Ramos (cell line): ENCODE results near the gene MYO1E.

ENCODE experiments used
- in situ Hi-C: fragments of 300-500 bp; cut with MboI; formaldehyde crosslinking; loops from one replicate; pipeline ENCODE4 v1.14.3; 2022; ENCODE audit warnings: low sequenced_read_pairs; ENCODE audit not compliant: unreplicated experiment

MYO1E gene

DNA sequence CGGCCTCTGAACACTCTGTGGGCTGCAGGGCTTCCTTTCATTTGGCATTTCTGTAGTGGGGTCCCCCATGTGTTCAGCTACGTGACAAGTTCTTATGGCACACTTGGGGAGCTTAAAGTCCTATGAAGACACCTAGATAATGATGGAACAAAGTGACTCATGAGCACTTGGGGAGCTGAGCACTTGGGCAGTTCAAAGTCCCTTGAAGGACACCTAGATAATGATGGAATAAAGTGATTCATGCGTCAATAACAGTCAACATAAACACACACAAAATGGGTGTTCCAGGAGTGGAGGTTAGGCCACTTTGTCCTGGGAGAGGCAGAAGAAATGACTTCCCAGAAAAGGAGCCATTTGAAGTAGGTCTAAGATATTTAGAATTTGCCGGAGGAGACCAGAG is 99.4 kb downstream of the MYO1E start:
- in situ Hi-C loops = no loop called here

DNA sequence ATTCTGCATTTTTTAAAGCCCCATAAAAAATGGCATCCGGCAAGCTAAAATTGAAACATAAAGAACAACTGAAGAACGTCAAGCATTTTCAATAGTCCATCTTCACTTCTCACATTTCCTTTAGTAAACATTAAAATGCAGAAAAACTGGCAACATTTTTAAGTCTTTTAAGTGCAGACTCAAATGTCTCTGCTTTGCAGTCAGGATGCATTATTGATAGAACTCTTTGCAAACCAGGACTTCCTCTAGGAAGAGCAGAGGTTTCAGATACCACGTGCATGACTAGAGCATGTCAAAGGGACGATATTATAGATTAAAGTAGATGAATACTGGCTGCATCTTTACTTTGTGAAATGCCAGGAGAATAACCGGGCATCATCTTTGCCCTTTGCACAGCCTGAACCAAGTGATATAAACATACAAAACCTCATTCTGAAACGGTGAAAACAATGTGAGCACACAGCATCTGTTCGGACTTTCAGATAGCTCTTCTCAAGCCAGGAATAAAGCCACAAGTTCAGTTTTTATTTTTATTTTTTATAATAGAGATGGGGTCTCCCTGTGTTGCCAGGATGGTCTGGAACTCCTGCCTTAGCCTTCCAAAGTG is 101.0 kb downstream of the MYO1E start:
- in situ Hi-C loops = no loop called here

DNA sequence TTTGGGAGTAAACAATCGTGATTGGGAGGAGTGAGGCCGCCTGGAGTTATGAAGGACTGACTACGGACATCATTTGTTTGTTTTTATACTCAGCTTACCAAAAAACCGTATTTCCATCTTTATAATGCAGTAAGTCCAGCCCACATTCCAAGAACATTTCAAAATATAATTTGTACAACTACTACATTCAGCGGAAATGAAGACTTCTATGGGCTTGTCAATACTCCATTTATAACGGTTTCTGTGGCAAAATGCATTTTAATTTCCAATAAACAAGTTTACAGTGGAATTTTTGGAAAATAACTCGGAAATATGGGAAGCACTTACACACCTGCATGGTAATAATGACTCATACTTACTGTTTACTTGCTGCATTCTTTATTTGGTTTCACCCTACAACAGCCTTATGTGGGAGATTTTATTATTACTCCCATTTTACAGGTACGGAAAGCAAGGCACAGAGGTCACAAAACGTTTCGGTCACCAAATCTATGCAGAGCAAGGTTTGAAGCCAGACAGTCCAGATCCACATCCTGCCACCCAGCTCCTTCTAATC is 103.7 kb downstream of the MYO1E start:
- in situ Hi-C loops = no loop called here

DNA sequence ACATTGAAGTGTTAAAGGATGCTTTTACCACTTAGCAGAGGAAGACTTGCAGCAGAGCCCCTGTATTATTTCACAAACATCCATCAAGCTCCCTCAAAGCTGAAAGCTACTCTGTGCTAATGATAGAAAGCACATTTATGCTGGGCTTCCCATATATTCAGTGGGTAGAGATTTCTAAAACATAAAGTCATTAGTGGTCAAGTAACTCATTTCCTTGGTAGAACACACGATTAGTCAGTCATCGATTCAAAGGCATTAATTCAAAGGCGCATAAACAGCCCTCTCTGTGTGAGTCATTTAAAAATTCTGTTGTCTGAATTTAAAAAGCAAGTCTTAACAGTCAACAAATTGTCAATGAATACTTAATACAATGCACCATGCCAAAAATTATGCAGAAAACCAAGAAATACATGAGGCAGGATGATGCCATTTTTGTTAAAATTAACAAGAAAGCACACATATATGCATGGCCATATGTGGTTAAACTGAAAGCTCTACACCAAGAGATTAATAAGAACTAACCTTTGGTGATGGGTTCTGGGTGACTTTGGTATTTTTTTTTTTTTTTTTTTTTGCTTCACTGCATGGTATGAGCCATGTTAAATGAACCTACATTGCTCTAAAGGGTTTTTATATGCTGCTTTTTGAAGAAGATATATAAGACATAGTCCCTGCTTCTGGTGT is 104.4 kb downstream of the MYO1E start:
- in situ Hi-C loops = no loop called here

DNA sequence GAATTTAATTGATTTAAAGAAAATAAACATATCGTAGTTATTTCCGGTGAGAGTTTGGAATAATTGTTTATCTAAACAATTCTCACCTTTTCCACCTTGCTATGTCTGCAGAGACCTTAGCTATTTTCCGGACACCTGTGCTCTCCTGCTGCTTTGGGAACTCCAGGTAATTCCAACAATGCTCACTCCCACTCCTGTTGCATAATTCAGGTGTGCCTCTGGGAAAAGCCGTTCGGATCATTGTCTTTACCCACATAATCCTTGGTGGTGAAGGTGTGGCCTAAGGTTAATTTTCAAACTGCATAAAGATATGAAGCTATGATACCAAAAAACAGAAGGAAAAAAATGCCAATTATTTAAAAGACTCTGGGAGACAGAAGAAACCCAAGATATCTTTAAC is 106.6 kb downstream of the MYO1E start:
- in situ Hi-C loops = no loop called here

DNA sequence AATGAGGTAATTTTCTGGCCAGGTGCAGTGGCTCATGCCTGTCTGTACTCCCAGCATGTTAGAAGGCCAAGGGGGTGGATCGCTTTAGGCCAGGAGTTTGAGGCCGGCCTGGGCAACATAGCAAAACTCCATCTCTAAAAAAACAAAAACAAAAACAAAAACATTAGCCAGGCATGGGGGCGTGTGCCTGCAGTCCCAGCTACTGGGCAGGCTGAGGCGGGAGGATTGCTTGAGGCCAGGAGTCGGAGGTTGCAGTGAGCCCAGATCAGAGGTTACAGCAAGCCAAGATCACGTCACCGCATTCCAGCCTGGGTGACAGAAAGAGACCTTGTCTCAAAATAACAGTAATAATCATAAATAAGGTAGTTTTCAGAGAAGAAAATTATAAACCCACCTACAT is 110.4 kb downstream of the MYO1E start:
- in situ Hi-C loops = no loop called here

DNA sequence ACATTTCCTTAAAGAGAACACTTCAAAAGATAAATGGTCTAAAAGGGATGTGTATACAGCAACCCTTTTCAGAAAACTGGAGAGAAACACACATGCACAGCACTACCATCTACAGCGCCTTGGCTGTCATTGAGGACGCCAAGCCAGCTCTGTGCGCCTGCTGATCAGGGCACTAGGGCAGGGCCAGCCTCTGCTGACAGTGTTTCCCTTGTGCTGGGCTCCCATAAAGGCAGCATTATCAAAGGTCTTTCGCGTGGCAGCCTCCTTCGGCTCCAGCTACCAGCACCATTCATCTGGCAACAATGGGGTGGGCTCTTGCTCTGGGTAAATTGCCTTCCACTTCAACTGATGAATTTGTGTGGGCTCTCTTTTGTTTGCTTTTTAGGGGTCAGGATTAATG is 112.6 kb downstream of the MYO1E start:
- in situ Hi-C loops = no loop called here

DNA sequence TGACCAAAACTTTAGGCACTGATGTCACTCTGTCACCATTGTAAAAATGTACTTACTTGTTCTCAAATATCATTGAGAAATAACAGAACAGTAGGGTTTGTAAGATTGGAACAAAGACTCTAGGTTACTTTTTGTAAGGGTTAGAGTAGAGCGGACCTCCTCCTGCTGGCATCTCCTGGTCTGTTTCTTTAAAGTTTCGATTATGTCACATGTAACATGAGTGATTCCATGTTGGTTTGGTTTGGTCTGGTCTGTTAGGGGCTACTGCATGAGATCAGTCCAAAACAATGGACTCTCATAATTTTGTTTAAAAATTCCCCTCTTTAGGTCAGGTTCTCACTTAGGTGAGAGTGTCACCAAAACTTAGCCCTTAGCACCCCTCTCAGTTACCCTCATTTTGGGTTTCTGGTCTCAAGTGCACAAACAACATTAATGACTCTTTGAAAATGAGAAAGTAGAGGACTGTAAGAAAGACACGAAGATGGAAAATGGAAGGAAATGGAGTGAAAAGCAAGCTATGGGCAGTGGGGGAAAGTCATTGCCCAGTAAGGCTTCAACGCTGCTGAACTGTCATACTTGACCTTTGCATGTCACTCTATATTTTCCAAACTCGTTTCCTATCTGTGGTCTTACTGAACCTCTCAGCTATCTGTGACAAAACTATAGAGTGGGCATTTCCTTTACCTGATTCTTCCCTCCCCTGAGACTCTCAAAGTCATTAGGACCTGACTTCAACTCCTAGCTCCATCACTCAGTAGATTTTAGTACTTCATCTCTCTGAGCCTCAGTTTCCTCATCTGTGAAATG is 113.3 kb downstream of the MYO1E start:
- in situ Hi-C loops = no loop called here

DNA sequence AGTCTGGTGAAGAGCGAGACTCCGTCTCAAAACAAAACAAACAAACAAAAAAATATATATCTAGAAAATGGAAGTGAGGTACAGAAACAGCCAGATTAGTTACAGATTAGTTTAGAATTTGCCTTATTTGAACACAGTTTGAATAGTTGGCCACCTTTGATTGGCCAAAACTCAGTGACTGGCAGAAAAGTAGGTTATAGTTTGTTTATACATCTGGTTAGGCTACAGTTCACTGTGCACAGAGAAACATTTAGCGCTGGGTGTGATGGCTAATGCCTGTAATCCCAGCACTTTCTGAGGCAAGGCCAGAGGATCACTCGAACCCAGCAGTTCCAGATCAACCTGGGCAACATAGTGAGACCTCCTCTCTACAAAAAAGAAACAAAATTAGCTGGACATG is 114.4 kb downstream of the MYO1E start:
- in situ Hi-C loops = no loop called here

DNA sequence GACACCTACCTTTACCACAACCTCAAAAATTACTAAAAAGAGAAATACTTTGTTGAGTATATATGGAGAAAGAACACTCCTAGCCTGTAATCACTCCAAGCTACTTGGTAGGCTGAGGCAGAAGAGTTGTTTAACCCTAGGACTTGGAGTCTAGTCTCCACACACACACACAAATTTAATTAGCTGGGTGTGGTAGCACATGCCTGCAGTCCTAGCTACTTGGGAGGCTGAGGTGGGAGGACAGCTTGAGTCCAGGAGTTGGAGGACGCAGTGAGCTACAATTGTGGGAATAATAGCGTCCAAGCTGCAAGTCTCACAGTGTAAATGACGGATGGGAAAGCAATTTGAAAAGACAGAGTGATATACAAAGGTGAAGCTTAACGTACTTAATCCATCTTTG is 115.5 kb downstream of the MYO1E start:
- in situ Hi-C loops = no loop called here

DNA sequence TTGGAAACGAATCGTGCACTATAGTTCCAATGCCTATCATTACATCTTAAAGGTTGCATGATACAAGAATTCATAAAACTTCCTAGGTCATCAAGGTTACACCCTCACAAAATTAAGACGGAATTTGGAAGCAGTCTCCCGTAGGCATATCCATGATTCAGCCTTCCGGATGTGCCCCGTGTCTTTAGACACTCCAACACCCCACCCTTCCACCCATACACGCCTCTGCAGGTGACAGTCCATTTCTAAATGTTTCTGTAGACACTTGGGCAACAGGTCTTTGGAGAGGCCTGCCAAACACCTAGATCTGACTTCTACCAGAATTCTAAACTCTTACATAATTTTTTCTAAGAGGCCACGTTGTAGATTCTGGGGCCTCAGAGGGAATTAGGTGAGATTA is 116.2 kb downstream of the MYO1E start:
- in situ Hi-C loops = no loop called here

DNA sequence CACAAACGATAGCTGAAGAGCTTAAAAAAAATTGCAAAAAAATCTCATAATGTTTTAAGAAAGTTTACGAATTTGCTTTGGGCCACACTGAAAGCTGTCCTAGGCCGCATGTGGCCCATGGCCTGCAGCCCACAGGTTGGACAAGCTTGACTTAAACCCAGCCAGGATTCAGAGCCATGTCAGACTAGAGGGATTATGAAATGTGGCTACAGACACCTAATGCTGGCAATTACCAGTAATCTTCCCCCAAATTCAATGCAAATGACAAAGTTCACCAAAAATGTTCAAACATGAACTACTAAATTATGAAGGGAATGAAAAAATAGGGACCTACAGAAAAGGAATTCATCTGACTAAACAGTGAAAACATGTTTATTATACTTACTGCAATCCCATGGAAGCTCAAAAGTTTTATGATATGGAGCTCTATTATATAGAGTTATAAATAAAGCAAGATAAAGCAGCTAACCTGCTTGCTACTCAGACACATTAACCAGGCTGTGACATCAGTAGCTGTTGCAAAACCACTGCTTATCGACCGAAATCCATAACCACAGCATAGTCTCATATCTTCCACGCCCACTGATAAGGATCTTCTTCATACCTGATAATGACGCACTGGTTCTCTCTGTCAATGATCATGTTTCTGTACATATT is 116.9 kb downstream of the MYO1E start:
- in situ Hi-C loops = no loop called here

DNA sequence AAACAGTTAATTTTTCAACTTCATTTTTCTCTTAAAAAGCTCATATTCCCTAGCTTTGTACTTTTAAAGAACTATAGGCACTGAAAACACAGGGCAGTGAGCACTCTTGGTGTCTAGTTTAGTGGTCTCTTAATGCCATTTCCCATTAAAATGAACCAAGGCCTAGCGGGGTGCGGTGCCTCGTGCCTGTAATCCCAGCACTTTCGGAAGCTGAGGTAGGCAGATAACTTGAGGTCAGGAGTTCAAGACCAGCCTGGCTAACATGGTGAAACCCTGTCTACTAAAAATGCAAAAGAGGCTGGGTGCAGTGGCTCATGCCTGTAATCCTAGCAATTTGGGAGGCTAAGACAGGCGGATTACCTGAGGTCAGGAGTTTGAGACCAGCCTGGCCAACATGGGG is 120.5 kb downstream of the MYO1E start:
- in situ Hi-C loops = no loop called here

DNA sequence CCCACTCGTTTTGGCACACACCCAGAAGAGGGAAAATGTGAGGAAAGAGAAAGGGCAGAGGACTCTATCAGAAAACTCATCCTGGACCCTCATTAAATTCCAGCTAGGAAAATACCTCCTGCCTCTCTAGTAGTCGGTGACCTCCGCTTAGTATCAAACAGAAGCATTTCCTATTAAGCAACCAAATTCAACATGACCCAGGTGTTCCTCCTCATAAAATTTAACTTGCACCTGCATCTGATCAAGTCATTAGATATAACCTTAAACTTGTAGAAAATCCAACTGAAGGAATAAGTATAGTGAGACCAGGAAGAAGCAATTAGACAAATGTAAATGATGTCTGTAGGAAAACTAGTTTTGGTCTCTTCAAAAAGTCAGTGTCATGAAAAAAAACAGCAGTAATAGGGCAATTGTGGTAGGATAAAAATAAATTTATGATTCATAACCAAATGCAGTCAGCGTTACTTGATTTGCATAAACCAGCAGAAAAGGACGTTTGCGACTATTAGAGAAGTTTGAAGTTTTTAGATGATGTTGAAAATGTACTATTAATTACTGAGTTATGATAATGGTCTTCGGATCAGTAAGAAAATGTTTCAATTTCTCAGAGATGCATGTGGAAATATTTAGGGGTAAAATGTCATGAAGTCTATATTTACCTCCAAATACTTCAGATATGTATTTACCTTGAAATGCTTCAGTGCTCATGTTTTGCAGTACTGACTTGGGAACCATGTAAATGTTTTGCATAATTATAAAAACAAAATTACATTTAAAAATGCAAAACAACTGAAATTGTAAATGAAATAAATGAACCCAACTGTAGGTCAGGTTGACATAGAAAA is 121.4 kb downstream of the MYO1E start:
- in situ Hi-C loops = no loop called here

DNA sequence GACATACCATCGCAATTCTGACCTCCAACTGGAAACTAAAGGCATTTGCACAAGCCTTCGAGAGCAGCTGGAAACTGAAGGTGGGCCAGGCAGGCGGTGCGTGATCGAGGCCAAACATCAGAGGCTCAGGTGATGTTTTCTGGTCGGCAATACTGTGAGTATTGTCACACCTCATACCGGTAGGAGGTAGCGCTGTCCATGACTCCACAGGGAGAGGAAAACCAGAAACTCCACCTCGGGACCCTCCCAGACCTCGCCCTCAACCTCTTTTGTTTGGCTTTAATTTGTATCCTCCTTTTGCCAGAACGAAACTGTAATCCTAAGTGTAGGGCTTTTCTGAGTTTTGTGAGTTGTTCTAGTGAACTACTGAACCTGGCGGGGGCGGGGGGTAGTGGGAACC is 122.4 kb downstream of the MYO1E start:
- in situ Hi-C loops = no loop called here

DNA sequence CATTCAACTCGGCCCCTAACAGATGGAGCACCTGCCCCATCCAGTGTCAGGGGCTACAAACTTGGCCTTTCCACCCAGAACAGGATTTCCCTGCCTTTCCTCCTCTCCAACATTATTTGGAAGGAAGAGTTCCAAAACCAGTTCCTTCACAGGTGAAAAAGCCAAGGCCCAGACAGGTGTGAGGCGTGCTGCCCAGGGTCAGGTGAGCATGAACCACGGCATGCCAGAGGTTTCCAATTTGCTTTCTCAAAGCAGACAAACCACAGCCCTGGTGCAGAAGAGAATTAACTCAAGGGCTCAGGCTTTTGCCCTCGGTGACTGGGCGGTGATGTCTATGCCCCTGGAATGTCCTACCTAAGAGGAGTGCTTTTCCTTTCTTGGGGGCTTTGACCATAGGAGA is 122.9 kb downstream of the MYO1E start:
- in situ Hi-C loops = no loop called here

DNA sequence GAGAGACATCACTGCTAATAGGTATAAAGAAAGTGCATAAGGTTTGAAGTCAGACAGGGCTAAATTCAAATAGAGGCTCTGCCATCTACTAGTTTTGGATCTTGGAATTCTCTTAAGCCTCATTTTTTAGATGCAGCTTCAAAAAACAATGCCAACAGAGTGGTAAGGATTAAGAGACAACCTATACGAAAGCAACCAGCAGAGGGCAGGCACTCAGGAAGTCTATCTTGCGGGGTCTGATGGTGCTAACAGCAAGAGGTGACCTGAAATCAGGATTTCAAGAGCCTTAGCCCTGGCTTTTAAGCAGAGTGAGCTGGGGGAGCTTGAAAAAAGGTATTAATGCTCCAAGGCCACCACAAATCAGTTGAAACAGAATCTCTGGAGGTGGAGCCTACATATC is 125.3 kb downstream of the MYO1E start:
- in situ Hi-C loops = no loop called here

DNA sequence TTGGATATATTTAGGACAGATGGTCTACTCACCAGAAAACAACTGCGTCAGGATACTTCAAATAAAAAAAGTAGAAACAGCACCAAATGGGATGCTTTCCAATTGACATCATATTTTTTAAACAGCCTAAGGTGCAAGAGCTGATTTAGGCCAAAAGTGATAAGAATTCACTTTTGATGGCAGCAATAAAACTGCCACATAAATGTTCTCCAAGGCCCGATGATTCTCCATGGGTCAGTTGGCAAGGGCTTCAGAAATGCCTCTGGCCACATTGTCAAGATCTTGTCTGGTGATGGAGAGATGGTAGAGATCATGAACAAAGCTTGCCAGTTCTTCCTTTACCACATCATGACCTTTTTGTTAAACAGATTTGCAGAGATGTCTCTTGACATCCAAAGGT is 127.1 kb downstream of the MYO1E start:
- in situ Hi-C loops = no loop called here

DNA sequence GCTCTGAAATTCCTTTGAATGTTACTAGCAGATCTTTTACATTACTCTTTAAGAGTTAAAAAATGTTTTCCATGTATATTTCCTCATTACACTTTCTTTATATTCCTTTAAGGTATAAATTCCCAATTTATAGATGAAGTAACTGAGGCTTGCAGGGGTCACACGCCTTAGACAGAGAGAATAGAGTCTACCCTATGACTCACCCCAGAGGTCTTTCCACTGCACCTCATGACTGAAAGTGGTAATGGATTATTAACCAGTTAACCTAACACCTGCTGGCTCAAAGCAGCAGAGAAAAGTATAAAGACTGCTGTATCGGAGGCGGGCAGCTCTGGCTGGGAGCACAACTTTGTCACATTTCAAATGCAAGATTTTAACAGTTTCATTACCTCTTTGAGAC is 128.3 kb downstream of the MYO1E start:
- in situ Hi-C loops = loop anchor here (5.0 kb wide), 1 partner anchor 248 kb away; no protein-coding TSS in a partner anchor

DNA sequence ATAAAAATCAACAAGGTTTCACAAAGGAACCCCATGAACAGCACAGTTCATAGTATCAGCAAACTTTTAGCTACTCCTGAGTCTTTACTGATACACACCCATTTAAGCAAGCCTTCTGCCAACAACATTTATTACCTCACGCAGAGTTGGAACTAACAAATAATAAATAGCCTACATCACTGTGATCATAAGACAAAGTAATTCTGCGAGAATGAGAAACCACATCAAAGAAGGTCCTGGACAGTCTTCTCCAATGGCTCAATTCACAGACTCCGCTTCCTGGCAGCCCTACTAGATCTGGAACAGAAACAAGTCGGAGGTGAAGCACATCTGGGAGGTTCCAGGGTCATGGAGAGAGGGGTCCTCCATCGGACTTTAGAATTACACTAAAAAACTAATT is 129.0 kb downstream of the MYO1E start:
- in situ Hi-C loops = loop anchor here (5.0 kb wide), 1 partner anchor 249 kb away; no protein-coding TSS in a partner anchor
